ENCODE measurements around the gene TGM5. TPM values are rescaled to one million over a fixed set of nuclear protein-coding genes. Genes with fewer than 3 reads are reported as not detected.

Gene TGM5
- total and polyA plus RNA-seq, 7 donors, result 0.03 to 0.78 (median 0.06) TPM; not detected in 4

DNA sequence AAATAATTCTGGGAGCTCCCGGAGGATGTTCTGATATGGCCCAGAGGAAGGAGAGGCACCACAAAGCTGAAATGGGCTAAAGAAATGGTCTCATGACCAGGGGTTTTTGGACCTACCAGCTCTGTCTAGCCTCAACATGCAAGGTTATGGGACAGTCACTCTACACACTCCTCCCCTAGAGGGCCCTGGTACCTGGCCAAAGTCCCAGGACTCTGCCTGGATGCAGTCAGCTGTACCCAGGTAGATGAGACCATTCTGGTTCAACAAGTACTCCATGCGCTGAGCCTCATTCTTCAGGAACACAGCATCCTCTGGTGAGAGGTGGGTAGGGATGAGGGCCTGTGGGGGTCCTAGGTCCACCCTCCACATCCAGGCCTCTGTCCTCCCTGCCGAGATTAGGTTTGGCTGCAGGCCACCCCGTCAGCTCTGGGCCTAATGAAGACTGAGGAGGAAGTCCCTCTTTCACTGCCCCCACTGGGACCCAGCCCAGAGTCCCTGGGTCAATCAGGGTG, 55.4 kb downstream of the TGM5 start:
- H3K9me3 ChIP-seq, result no peaks in the 10 kb centered on the region
- TF ChIP-seq, protein P1, sequence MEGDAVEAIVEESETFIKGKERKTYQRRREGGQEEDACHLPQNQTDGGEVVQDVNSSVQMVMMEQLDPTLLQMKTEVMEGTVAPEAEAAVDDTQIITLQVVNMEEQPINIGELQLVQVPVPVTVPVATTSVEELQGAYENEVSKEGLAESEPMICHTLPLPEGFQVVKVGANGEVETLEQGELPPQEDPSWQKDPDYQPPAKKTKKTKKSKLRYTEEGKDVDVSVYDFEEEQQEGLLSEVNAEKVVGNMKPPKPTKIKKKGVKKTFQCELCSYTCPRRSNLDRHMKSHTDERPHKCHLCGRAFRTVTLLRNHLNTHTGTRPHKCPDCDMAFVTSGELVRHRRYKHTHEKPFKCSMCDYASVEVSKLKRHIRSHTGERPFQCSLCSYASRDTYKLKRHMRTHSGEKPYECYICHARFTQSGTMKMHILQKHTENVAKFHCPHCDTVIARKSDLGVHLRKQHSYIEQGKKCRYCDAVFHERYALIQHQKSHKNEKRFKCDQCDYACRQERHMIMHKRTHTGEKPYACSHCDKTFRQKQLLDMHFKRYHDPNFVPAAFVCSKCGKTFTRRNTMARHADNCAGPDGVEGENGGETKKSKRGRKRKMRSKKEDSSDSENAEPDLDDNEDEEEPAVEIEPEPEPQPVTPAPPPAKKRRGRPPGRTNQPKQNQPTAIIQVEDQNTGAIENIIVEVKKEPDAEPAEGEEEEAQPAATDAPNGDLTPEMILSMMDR (IDR thresholded peaks at IDR 0.05), result no peak
- 75 to 83% (median 81%) methylated on average over 4 of the region's 4 CpGs for WGBS, 3 donors
- H3K4me1 ChIP-seq, result no peaks in the 10 kb centered on the region
- H3K4me3 ChIP-seq, result no peak overlapping the region
- intact Hi-C loops (cut with DNase I), result no loop called here
- peaks cover 0 to 5% (median 0%) of the 10 kb centered on the region in 3 donors for H3K27me3 ChIP-seq (ENCODE audit: insufficient read depth in 3 of 3, low read length in 2 of 3)
- H3K36me3 ChIP-seq (ENCODE audit: insufficient read depth in 1 of 2, low read depth in 1 of 2), result no peaks in the 10 kb centered on the region
- DNase-seq (no peak), ATAC-seq (no peak)
- H3K27ac ChIP-seq, result no peak overlapping the region

DNA sequence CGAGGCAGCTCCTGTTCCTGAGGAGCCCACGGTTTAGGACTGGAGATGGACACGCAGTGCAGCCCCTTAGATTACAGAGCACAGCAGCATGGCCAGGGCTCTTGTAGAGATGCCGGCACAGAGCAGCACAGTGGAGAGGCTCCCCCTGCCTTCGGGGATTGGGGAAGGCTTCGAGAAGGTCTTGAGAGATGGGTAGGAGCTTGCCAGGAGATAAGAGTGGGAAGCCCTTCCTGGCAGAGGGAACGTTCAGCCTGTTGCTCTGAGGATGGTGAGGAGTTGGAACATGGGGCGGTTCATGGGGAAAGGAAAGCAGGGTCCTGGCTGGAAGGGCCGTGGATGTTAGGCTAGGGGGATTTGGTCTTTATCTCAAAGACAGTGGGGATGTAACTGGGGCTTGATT, 55.9 kb downstream of the TGM5 start:
- no peaks in the 10 kb centered on the region for H3K9me3 ChIP-seq
- H3K4me3 ChIP-seq, result no peak overlapping the region
- ATAC-seq, result no peak
- intact Hi-C loops (cut with DNase I), result no loop called here
- peaks cover 0 to 5% (median 0%) of the 10 kb centered on the region in 3 donors for H3K27me3 ChIP-seq (ENCODE audit: insufficient read depth in 3 of 3, low read length in 2 of 3)
- no peaks in the 10 kb centered on the region for H3K36me3 ChIP-seq (ENCODE audit: insufficient read depth in 1 of 2, low read depth in 1 of 2)
- no peak for DNase-seq
- H3K27ac ChIP-seq, result no peak overlapping the region
- TF ChIP-seq, protein P1 (IDR thresholded peaks at IDR 0.05), result no peak
- 76 to 82% (median 79%) methylated on average over 9 of the region's 9 CpGs for WGBS, 3 donors
- no peaks in the 10 kb centered on the region for H3K4me1 ChIP-seq

- intact Hi-C loops (cut with DNase I), result no loop called here
- TF ChIP-seq, protein P1 (IDR thresholded peaks at IDR 0.05), result no peak
- H3K4me1 ChIP-seq, result no peaks in the 10 kb centered on the region
- WGBS, 3 donors, result 86% methylated on average over 15 of the region's 15 CpGs
- H3K27me3 ChIP-seq (ENCODE audit: insufficient read depth in 3 of 3, low read length in 2 of 3), result peaks cover 0 to 5% (median 0%) of the 10 kb centered on the region in 3 donors
- H3K4me3 ChIP-seq, result no peak overlapping the region
- no peak for DNase-seq
- no peak for ATAC-seq
- no peaks in the 10 kb centered on the region for H3K9me3 ChIP-seq
- no peak overlapping the region for H3K27ac ChIP-seq
- H3K36me3 ChIP-seq (ENCODE audit: insufficient read depth in 1 of 2, low read depth in 1 of 2), result no peaks in the 10 kb centered on the region
These were observed 56.5 kb downstream of the TGM5 start for GRCh38 chr15:43210172-43210745.

DNA sequence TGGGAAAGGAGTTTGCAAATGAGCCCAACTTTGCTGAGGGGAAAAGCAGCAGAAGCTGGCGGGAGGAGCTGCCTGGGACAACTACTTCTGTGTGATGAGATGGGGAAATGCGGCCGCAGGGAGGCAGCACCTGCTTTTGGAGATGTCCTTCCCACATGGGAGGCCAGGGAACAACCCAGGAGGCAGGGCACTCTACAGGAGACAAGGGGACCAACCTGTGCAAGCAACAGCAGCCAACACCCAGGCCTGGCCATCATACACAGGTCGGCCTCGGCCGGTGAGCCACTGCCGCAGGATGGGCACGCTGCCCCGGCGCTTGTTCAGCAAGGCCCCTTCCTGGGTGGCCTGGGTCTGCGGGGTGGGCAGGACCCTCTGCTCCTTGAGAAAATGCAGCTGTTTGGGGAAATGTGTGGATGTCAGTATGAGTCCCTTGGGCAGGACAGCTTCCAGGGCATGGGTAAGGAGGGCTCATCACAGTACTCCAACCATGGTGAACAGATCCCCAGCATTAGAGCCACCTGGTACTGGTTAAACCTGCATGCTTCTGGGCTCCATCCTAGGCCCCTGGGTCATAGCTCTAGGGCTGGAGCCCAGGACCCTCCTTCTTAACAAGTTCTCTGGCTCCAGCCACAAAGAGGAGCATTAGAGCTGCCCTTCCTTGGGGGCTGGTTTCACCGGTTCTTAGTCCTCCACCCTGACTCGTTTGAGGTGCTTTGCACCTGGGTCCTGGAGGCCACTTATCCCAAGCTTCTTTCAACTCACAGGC, 57.5 kb downstream of the TGM5 start:
- WGBS, 3 donors, result 68 to 72% (median 71%) methylated on average over 13 of the region's 13 CpGs
- ATAC-seq (peak in 1 of 4 donors; percentile 13), DNase-seq (no peak)
- Histone ChIP-seq H3K4me1 (no peaks in the 10 kb centered on the region), H3K36me3 (ENCODE audit: insufficient read depth in 1 of 2, low read depth in 1 of 2) (no peaks in the 10 kb centered on the region), H3K27me3 (ENCODE audit: insufficient read depth in 3 of 3, low read length in 2 of 3) (peaks cover 0 to 5% (median 0%) of the 10 kb centered on the region in 3 donors), H3K27ac (no peak overlapping the region), H3K9me3 (no peaks in the 10 kb centered on the region), H3K4me3 (no peak overlapping the region)
- intact Hi-C loops (cut with DNase I), result loop anchor here in 1 of 2 donors (10.0 kb wide), 1 partner anchor 504 kb away; no protein-coding TSS in a partner anchor
- TF ChIP-seq, protein P1 (IDR thresholded peaks at IDR 0.05), result no peak
